GM13977 (cell line): ENCODE data around the gene KIAA1586.

Experiments used
- DNase-seq: peaks from one replicate; pipeline ENCODE4 v3.0.0; 2012; ENCODE audit warnings: low spot score
- in situ Hi-C: fragments of 300-500 bp; cut with MboI; formaldehyde crosslinking; loops from one replicate; pipeline ENCODE4 v1.12.0; 2022; ENCODE audit warnings: low sequenced_read_pairs, low pct_unique_long_range_greater_than_20kb, mixed read lengths, inconsistent platforms; ENCODE audit not compliant: unreplicated experiment
- TF ChIP-seq, protein P1 (sequence below): IDR thresholded peaks from 2 replicates; pipeline ENCODE4 v1.5.1; 2012; ENCODE audit warnings: mild to moderate bottlenecking, control low read depth; ENCODE audit not compliant: insufficient read depth; ENCODE audit errors: extremely low read depth, missing control alignments

The KIAA1586 gene

DNA sequence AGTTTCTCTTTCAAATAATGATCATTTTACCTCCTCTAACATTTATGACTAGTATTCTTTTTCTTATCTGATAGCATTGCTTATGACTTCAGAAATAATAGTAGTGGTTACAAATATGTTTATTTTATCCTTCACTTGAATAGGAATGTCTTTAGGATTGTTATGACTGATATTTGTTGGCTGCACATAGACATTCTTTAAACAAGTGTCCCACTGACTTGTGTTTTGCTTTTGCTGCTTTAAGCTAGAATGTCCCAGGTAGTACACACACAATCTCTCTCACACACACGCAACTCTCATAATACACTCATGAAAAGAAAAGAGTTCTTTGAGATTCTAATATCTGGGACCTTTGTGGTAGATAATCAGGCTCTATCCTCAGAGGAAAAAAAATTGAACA, 21.6 kb downstream of the KIAA1586 start:
- in situ Hi-C loops: no loop called here
- no peak for DNase-seq
- TF ChIP-seq, protein P1, sequence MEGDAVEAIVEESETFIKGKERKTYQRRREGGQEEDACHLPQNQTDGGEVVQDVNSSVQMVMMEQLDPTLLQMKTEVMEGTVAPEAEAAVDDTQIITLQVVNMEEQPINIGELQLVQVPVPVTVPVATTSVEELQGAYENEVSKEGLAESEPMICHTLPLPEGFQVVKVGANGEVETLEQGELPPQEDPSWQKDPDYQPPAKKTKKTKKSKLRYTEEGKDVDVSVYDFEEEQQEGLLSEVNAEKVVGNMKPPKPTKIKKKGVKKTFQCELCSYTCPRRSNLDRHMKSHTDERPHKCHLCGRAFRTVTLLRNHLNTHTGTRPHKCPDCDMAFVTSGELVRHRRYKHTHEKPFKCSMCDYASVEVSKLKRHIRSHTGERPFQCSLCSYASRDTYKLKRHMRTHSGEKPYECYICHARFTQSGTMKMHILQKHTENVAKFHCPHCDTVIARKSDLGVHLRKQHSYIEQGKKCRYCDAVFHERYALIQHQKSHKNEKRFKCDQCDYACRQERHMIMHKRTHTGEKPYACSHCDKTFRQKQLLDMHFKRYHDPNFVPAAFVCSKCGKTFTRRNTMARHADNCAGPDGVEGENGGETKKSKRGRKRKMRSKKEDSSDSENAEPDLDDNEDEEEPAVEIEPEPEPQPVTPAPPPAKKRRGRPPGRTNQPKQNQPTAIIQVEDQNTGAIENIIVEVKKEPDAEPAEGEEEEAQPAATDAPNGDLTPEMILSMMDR: no peak

DNA sequence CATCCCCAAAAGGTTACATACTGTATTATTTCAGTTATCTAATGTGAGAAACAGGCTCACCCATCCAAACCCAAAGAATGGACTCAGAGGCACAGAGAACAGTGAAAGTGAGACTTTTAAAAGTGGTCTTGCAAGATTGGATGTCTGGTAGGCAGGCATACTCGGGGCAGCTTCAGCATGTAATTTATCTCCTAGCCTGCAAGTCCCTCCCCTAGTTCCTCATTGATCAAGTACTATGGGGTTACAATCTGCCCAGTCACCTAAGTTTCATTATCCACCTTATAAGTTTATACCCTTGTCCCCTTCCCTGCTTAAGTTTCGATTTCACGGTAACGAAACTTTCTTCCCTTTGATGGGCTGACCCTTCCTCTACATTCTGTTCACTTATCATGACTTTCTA, 22.7 kb downstream of the KIAA1586 start:
- in situ Hi-C loops: no loop called here
- TF ChIP-seq, protein P1: no peak
- no peak for DNase-seq

DNA sequence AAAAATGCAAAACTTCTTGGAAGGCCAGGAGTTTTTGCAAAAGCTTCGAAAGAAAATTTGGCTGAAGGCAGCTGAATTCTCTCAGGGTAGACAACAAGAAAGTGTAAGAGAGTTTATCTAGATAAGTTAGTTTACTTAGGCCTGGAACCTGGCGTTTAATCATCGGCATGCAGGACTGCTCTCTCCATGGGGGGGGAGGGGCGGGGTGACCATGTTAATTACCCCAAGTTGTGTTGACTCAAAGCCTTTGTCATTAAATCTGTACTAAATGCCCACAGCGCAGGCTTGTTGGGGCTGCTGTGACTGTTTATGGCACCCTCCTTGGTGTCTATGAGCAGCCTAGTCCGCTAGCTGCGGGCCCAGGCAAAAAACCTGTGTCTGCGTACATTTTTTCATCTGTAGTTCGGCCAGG, 23.4 kb downstream of the KIAA1586 start:
- TF ChIP-seq, protein P1: no peak
- in situ Hi-C loops: no loop called here
- no peak for DNase-seq

DNA sequence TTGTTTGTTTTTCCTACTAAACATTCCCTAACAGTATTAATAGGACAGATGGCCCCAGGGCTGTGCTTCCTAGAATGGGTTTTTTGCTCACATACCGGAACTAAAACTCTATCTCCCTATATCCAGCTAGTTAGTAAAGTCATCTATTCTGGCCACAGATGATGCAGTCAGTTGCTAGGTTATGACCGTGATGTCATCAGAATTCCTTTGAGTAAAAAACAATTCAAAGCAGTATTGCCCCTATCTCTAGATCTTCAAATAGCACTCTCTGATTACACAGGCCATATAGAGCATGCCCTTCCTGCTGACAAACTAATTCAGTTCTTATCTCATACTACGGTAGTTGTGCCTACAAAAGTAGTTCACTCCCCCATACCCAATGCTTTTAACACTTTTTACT, 25.6 kb downstream of the KIAA1586 start:
- in situ Hi-C loops: no loop called here
- TF ChIP-seq, protein P1: no peak
- no peak for DNase-seq

DNA sequence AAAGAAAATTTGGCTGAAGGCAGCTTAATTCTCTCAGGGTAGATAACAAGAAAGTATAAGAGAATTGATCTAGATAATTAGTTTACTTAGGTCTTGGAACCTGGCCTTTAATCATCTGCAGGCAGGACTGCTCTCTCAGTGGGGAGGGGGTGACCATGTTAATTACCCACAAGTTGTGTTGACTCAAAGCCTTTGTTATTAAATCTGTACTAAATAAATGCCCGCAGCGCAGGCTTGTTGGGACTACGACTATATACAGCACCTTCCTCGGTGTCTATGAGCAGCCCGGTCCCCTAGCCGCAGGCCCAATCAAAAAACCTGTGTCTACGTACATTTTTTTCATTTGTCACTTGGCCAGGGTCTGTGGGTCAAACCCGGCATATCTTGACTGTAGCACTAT, 27.9 kb downstream of the KIAA1586 start:
- TF ChIP-seq, protein P1: no peak
- DNase-seq: no peak
- in situ Hi-C loops: no loop called here

DNA sequence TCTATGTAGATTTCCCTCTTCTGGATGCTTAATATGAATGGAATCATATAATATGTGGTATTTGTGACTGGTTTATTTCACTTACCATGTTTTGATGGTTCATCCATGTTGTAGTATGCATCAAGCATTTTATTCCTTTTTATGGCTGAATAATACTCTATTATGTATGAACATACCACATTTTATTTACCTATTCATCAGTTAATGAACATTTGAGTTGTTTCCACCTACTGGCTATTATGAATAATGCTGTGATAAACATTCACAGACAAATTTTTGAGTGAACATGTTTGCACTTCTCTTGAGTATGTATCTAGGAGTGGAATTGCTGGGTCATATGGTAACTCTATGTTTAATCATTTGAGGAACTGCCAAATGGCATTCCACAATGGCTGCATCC, 28.6 kb downstream of the KIAA1586 start:
- in situ Hi-C loops: no loop called here
- no peak for DNase-seq

More for the DNA sequence above, 28.6 kb downstream of the KIAA1586 start:
- TF ChIP-seq, protein P1: no peak
